Keratinocyte (primary cell): ENCODE data around the gene TLR9.

Experiments
- CTCF ChIP-seq, 3 experiments: IDR thresholded peaks in 1 of 3; conservative IDR thresholded peaks in 1 of 3; optimal IDR thresholded peaks in 1 of 3; 2 replicates in 2 of 3; 3 replicates in 1 of 3; pipeline versions ENCODE3 to v1.5.1; 2011; ENCODE audit warnings: low read length in 3 of 3, mild to moderate bottlenecking in 3 of 3, moderate library complexity in 2 of 3, control low read depth in 1 of 3, inconsistent platforms in 1 of 3; ENCODE audit not compliant: insufficient read depth in 2 of 3; ENCODE audit errors: extremely low read depth in 1 of 3
- EZH2 ChIP-seq: IDR thresholded peaks from one replicate; pipeline ENCODE4 v1.6.1; 2012; ENCODE audit warnings: inconsistent platforms, mild to moderate bottlenecking, low read length, moderate library complexity

- TF ChIP-seq CTCF (optimal IDR thresholded peaks at IDR 0.05 in 1 of 3, IDR thresholded peaks at IDR 0.05 in 1 of 3, conservative IDR thresholded peaks at IDR 0.05 in 1 of 3; ENCODE audit: extremely low read depth in 1 of 3, insufficient read depth in 2 of 3, low read length in 3 of 3), result no peak
- no peak for TF ChIP-seq EZH2
Measured at GRCh38 chr3:52175416-52176179, 49.8 kb downstream of the TLR9 start.
